ENCODE results near the gene CFAP210.
"Not testable (repeated sequence)": the region's sequence is repeated elsewhere in the genome, so short reads cannot be mapped to it uniquely, and the experiment has no call there.

CFAP210 gene

DNA sequence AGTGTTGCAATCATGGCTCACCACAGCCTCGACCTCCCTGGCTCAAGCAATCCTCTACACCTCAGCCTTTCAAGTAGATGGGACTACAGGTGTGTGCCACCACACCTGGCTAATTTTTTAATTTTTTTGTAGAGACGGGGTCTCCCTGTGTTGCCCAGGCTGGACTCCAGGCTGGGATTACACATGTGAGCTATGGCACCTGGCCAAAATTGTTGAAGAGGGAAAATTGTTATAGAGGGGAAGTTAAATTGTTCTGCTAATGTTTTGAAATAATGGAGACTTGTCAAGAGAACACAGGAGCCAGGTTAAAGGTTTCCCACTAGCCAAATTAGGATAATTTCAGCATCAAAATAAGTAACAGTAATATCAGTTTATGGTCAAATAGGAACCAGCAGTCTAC, 84.9 kb downstream of the CFAP210 start:
- no peak for DNase-seq

DNA sequence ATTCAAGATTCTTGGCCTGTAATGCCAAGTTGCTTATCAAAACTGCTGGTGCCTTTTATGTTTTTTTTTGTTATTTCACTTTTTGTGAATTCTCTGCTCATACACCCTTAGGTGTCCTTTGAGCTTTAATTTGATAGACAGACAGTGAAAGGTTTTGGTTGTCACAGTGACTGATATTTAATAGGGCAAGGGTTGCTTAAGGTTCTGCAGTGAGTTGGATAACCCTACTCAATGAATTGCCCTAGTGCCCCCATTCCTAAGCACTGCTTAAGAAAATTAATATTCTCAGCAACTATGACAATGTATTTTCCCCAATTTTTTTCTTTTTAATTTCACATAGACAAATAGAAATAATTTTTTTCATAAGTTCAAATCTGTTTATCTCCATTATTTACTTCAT, 94.6 kb downstream of the CFAP210 start:
- DNase-seq = no peak

DNA sequence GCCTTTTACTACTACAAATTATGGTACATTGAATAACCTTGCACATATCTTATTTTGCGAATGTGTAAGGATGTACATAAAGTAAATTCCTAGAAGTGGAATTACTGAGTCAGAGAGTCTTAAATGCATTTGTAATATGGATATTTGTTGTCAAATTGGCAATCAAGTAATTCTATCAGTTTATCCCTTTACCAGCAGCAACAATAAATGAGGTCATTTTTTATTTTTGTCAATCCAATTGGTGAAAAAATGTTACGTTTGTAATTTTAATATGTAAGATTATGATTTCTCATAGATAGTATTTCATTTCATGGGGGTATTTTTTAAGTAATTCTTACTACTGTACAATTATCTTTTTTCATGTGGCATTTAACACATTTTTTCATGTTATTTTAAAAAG, 95.2 kb downstream of the CFAP210 start:
- DNase-seq = no peak

DNA sequence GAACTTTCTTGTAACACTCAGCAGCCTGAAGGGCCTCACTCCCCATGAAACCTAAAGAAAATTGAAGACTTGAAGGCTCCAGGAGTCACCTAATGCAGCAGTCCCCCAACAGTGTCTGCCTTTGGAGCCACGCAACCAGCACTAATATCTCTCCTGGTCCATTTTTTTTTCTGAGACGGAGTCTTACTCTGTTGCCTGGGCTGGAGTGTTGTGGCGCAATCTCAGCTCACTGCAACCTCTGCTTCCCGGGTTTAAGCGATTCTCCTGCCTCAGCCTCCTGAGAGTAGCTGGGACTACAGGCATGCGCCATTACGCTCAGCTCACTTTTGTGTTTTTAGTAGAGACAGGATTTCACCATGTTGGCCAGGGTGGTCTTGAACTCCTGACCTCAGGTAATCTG, 97.7 kb downstream of the CFAP210 start:
- not testable (repeated sequence) for DNase-seq
